ENCODE results near the gene CISH. TPM values are rescaled to one million over a fixed set of nuclear protein-coding genes. Genes with fewer than 3 reads are reported as not detected.

CISH gene
- total RNA-seq, 1 experiment from 2014 or later, result 0.26 TPM

- no peak overlapping the region for H3K4me3 Mint-ChIP-seq (ENCODE audit: unreplicated experiment)
- DNase-seq (ENCODE audit: unreplicated experiment), result peak; percentile 78
- CTCF ChIA-PET, result interaction anchor here (0.7 to 7.7 kb wide), 11 partner anchors 9 to 745 kb away, joined by 3 to 61 read pairs (median 3); partner anchors contain the start of gene MAPKAPK3
- no peaks in the 10 kb centered on the region for H3K9me3 Mint-ChIP-seq (ENCODE audit: unreplicated experiment)
- no TSS peak for BruUV-seq (replicated peaks)
- peak; percentile 32 for TF ChIP-seq CTCF (IDR thresholded peaks at IDR 0.05; ENCODE audit: unreplicated experiment)
- H3K4me1 Mint-ChIP-seq (ENCODE audit: insufficient read depth, unreplicated experiment), result peaks cover 30% of the 10 kb centered on the region
- intact Hi-C loops (cut with micrococcal nuclease), result no loop called here
- H3K27me3 Mint-ChIP-seq (ENCODE audit: insufficient read depth, unreplicated experiment), result no peaks in the 10 kb centered on the region
- POLR2A ChIA-PET, result interaction anchor here (0.8 to 2.5 kb wide), 2 partner anchors 9 to 11 kb away, joined by 3 to 7 read pairs; partner anchors contain the start of gene MAPKAPK3
- H3K27ac Mint-ChIP-seq (ENCODE audit: low read depth, unreplicated experiment), result peak overlapping the region; percentile 73
- peaks cover 19% of the 10 kb centered on the region for H3K36me3 Mint-ChIP-seq (ENCODE audit: insufficient read depth, unreplicated experiment)
These were observed 16.0 kb upstream of the CISH start for GRCh38 chr3:50627407-50628051.

GRCh38 chr3:50626401-50626800 lies 14.8 kb upstream of the CISH start:
- ChIA-PET CTCF (interaction anchor here (0.6 to 7.7 kb wide), 6 partner anchors 8 to 984 kb away, joined by 3 to 61 read pairs (median 6); partner anchors contain the start of gene MAPKAPK3), POLR2A (interaction anchor here (2.5 kb wide), 1 partner anchor 10 kb away, joined by 7 read pairs; the partner anchor contains the start of gene MAPKAPK3)
- H3K36me3 Mint-ChIP-seq (ENCODE audit: insufficient read depth, unreplicated experiment), result peaks cover 14% of the 10 kb centered on the region
- intact Hi-C loops (cut with micrococcal nuclease), result no loop called here
- no peak overlapping the region for H3K27ac Mint-ChIP-seq (ENCODE audit: low read depth, unreplicated experiment)
- H3K4me3 Mint-ChIP-seq (ENCODE audit: unreplicated experiment), result no peak overlapping the region
- no TSS peak for BruUV-seq (replicated peaks)
- no peaks in the 10 kb centered on the region for H3K27me3 Mint-ChIP-seq (ENCODE audit: insufficient read depth, unreplicated experiment)
- peaks cover 30% of the 10 kb centered on the region for H3K4me1 Mint-ChIP-seq (ENCODE audit: insufficient read depth, unreplicated experiment)
- H3K9me3 Mint-ChIP-seq (ENCODE audit: unreplicated experiment), result no peaks in the 10 kb centered on the region
- no peak for TF ChIP-seq CTCF (IDR thresholded peaks at IDR 0.05; ENCODE audit: unreplicated experiment)
- DNase-seq (ENCODE audit: unreplicated experiment), result no peak

GRCh38 chr3:50625231-50626182 lies 13.9 kb upstream of the CISH start:
- CTCF ChIA-PET, result interaction anchor here (0.6 to 7.7 kb wide), 6 partner anchors 11 to 985 kb away, joined by 3 to 61 read pairs (median 4); partner anchors contain the start of gene MAPKAPK3
- intact Hi-C loops (cut with micrococcal nuclease), result no loop called here
- TF ChIP-seq CTCF (IDR thresholded peaks at IDR 0.05; ENCODE audit: unreplicated experiment), result no peak
- Mint-ChIP-seq H3K9me3 (ENCODE audit: unreplicated experiment) (no peaks in the 10 kb centered on the region), H3K36me3 (ENCODE audit: insufficient read depth, unreplicated experiment) (peaks cover 12% of the 10 kb centered on the region), H3K4me3 (ENCODE audit: unreplicated experiment) (no peak overlapping the region), H3K27me3 (ENCODE audit: insufficient read depth, unreplicated experiment) (no peaks in the 10 kb centered on the region), H3K27ac (ENCODE audit: low read depth, unreplicated experiment) (no peak overlapping the region), H3K4me1 (ENCODE audit: insufficient read depth, unreplicated experiment) (peaks cover 35% of the 10 kb centered on the region)
- no TSS peak for BruUV-seq (replicated peaks)
- POLR2A ChIA-PET, result no interaction called here
- no peak for DNase-seq (ENCODE audit: unreplicated experiment)

GRCh38 chr3:50624634-50625033 lies 13.1 kb upstream of the CISH start:
- CTCF ChIA-PET, result interaction anchor here (0.6 to 1.2 kb wide), 2 partner anchors 19 to 48 kb away, joined by 3 read pairs; no protein-coding TSS in a partner anchor
- H3K27ac Mint-ChIP-seq (ENCODE audit: low read depth, unreplicated experiment), result no peak overlapping the region
- BruUV-seq (replicated peaks), result no TSS peak
- intact Hi-C loops (cut with micrococcal nuclease), result no loop called here
- H3K27me3 Mint-ChIP-seq (ENCODE audit: insufficient read depth, unreplicated experiment), result no peaks in the 10 kb centered on the region
- no peaks in the 10 kb centered on the region for H3K9me3 Mint-ChIP-seq (ENCODE audit: unreplicated experiment)
- DNase-seq (ENCODE audit: unreplicated experiment), result peak; percentile 34
- H3K36me3 Mint-ChIP-seq (ENCODE audit: insufficient read depth, unreplicated experiment), result peaks cover 12% of the 10 kb centered on the region
- no peak overlapping the region for H3K4me3 Mint-ChIP-seq (ENCODE audit: unreplicated experiment)
- POLR2A ChIA-PET, result no interaction called here
- H3K4me1 Mint-ChIP-seq (ENCODE audit: insufficient read depth, unreplicated experiment), result peaks cover 40% of the 10 kb centered on the region
- no peak for TF ChIP-seq CTCF (IDR thresholded peaks at IDR 0.05; ENCODE audit: unreplicated experiment)
